SK-N-SH (cell line): Measurements from ENCODE around the gene FANCE. TPM values are rescaled to one million over a fixed set of nuclear protein-coding genes. Genes with fewer than 3 reads are reported as not detected.

Experiments
- CTCF ChIA-PET: fragments of 300-600, 350-600 bp; formaldehyde crosslinking; extraction: SDS; loops from one replicate; lab custom pipeline; 2021; lab: Yijun Ruan, JAX
- POLR2A ChIA-PET: fragments of 350-600 bp; sonication (Branson Sonifier 250); formaldehyde crosslinking; extraction: SDS; loops from one replicate; lab custom pipeline; 2020; ENCODE audit warnings: antibody characterized with exemption, inconsistent platforms; lab: Yijun Ruan, JAX
- DNase-seq: peaks from one replicate; pipeline ENCODE4 v3.0.0; 2012
- H2AFZ ChIP-seq: fragments of 200-600 bp; sonication (generic); 2 replicates; pipeline ENCODE4 v1.8.1; 2016; ENCODE audit warnings: antibody characterized with exemption, mild to moderate bottlenecking, low read depth
- H3F3A ChIP-seq: fragments of 200-600 bp; sonication (generic); replicated peaks from 2 replicates; pipeline ENCODE3; 2016; ENCODE audit warnings: antibody characterized with exemption, mild to moderate bottlenecking; ENCODE audit not compliant: insufficient read depth
- H3K27ac ChIP-seq, 2 experiments: fragments of 200-500 bp in 1 of 2; fragments of 200-600 bp in 1 of 2; sonication (Bioruptor generic) in 1 of 2; sonication (generic), shearing (Covaris generic) in 1 of 2; 2 replicates each; pipeline versions ENCODE4 v1.5.1 to v1.6.1; 2014 to 2016; ENCODE audit warnings: low read depth in 2 of 2, inconsistent platforms in 1 of 2, low read length in 1 of 2, mild to moderate bottlenecking in 1 of 2, mixed read lengths in 1 of 2
- H3K27me3 ChIP-seq: fragments of 200-600 bp; sonication (generic), shearing (Covaris generic); 2 replicates; pipeline ENCODE4 v1.6.1; 2016; ENCODE audit warnings: mixed run types; ENCODE audit not compliant: insufficient read depth
- H3K36me3 ChIP-seq, 2 experiments: fragments of 200-500 bp in 1 of 2; fragments of 200-600 bp in 1 of 2; sonication (Bioruptor generic) in 1 of 2; sonication (generic) in 1 of 2; replicated peaks in 1 of 2; 2 replicates each; pipeline versions ENCODE3 to v1.5.1; 2014 to 2016; ENCODE audit warnings: low read length in 1 of 2, mild to moderate bottlenecking in 1 of 2; ENCODE audit not compliant: insufficient read depth in 2 of 2, control insufficient read depth in 1 of 2
- H3K4me1 ChIP-seq, 2 experiments: fragments of 200-500 bp in 1 of 2; fragments of 200-600 bp in 1 of 2; sonication (Bioruptor generic) in 1 of 2; sonication (generic), shearing (Covaris generic) in 1 of 2; 2 replicates each; pipeline versions ENCODE4 v1.5.1 to v1.6.1; 2014 to 2016; ENCODE audit warnings: low read depth in 1 of 2, low read length in 1 of 2, mixed run types in 1 of 2; ENCODE audit not compliant: insufficient read depth in 2 of 2, control insufficient read depth in 1 of 2
- H3K4me2 ChIP-seq: fragments of 200-600 bp; sonication (generic), shearing (Covaris generic); 2 replicates; pipeline ENCODE4 v1.6.1; 2017; ENCODE audit warnings: mixed run types
- H3K4me3 ChIP-seq, 2 experiments: fragments of 200-500 bp in 1 of 2; fragments of 200-600 bp in 1 of 2; sonication (Bioruptor generic) in 1 of 2; sonication (generic), shearing (Covaris generic) in 1 of 2; 2 replicates each; pipeline versions ENCODE4 v1.5.1 to v1.8.1; 2014 to 2016; ENCODE audit warnings: low read depth in 2 of 2, inconsistent platforms in 1 of 2, low read length in 1 of 2, mild to moderate bottlenecking in 1 of 2, mixed read lengths in 1 of 2, moderate library complexity in 1 of 2
- H3K79me2 ChIP-seq: fragments of 200-600 bp; sonication (generic); 2 replicates; pipeline ENCODE4 v1.8.1; 2017; ENCODE audit warnings: mild to moderate bottlenecking; ENCODE audit not compliant: insufficient read depth
- H3K9ac ChIP-seq: fragments of 200-600 bp; sonication (generic); 2 replicates; pipeline ENCODE4 v1.6.1; 2017; ENCODE audit warnings: mixed run types
- H3K9me2 ChIP-seq: fragments of 200-600 bp; sonication (generic); 2 replicates; pipeline ENCODE4 v1.6.1; 2017; ENCODE audit warnings: mixed run types
- H3K9me3 ChIP-seq: fragments of 200-600 bp; sonication (generic); 2 replicates; pipeline ENCODE4 v1.6.1; 2017; ENCODE audit warnings: mixed run types, mild to moderate bottlenecking, moderate library complexity
- H4K20me1 ChIP-seq: fragments of 200-600 bp; sonication (generic); 2 replicates; pipeline ENCODE4 v1.6.1; 2017; ENCODE audit warnings: mild to moderate bottlenecking, mixed run types; ENCODE audit not compliant: insufficient read depth
- ELF1 ChIP-seq: IDR thresholded peaks from 2 replicates; pipeline ENCODE4 v1.4.0; 2012
- EZH2phosphoT487 ChIP-seq: fragments of 200-600 bp; sonication (generic); IDR thresholded peaks from 2 replicates; pipeline ENCODE4 v1.6.1; 2017; ENCODE audit warnings: low read depth, mixed run types, mild to moderate bottlenecking, antibody characterized with exemption, moderate library complexity, borderline replicate concordance
- GABPA ChIP-seq: IDR thresholded peaks from 2 replicates; pipeline ENCODE4 v1.4.0; 2012; ENCODE audit warnings: low read depth, mild to moderate bottlenecking
- JUND ChIP-seq: IDR thresholded peaks from 2 replicates; pipeline ENCODE4 v1.4.0; 2012
- MEF2A ChIP-seq: IDR thresholded peaks from 2 replicates; pipeline ENCODE4 v1.4.0; 2012; ENCODE audit warnings: low read depth, borderline replicate concordance
- NFIC ChIP-seq: IDR thresholded peaks from 2 replicates; pipeline ENCODE4 v1.4.0; 2012; ENCODE audit warnings: borderline replicate concordance
- POLR2AphosphoS5 ChIP-seq: IDR thresholded peaks from 2 replicates; pipeline ENCODE4 v1.6.1; 2012; ENCODE audit warnings: low read depth, low read length
- RAD21 ChIP-seq: IDR thresholded peaks from 2 replicates; pipeline ENCODE4 v1.6.1; 2012; ENCODE audit warnings: mild to moderate bottlenecking, low read length
- RCOR1 ChIP-seq: fragments of 150-350 bp; IDR thresholded peaks from 2 replicates; pipeline ENCODE4 v1.6.1; 2017; ENCODE audit warnings: antibody characterized with exemption, low read length
- RFX5 ChIP-seq: IDR thresholded peaks from 2 replicates; pipeline ENCODE4 v1.6.1; 2012; ENCODE audit warnings: mild to moderate bottlenecking, improper control_type of control experiment, low read length
- RXRA ChIP-seq: IDR thresholded peaks from 2 replicates; pipeline ENCODE4 v1.4.0; 2012; ENCODE audit warnings: low read depth, mild to moderate bottlenecking, borderline replicate concordance
- SIN3A ChIP-seq: IDR thresholded peaks from 2 replicates; pipeline ENCODE4 v1.6.1; 2012; ENCODE audit warnings: low read depth, mild to moderate bottlenecking, low read length, moderate library complexity, borderline replicate concordance
- TAF1 ChIP-seq: IDR thresholded peaks from 2 replicates; pipeline ENCODE4 v1.6.1; 2012; ENCODE audit warnings: low read depth, mild to moderate bottlenecking, low read length, moderate library complexity, borderline replicate concordance
- TCF12 ChIP-seq: IDR thresholded peaks from 2 replicates; pipeline ENCODE4 v1.4.0; 2012
- WGBS: methylation state at CpG from one replicate; pipeline ENCODE4 v1.1.6; 2017; ENCODE audit warnings: low lambda C conversion rate; 5-methylcytosine and 5-hydroxymethylcytosine counted together
- polyA plus RNA-seq, 3 experiments: library from polyadenylated mRNA; depleted of rRNA; stranded (reverse); fragments of >200 nt; gene quantifications; 2 replicates each; pipeline ENCODE4 v1.2.3, GENCODE V29; 2012
- TF ChIP-seq, protein P1 (sequence below): fragments of 150-350 bp; IDR thresholded peaks from 2 replicates; pipeline ENCODE4 v1.6.1; 2016; ENCODE audit warnings: mild to moderate bottlenecking, low read depth, low read length
- TF ChIP-seq, protein P2 (sequence below): fragments of 200-600 bp; sonication (generic); IDR thresholded peaks from 2 replicates; pipeline ENCODE4 v1.6.1; 2017; ENCODE audit warnings: antibody characterized with exemption, mild to moderate bottlenecking, moderate library complexity
- TF ChIP-seq, protein P3 (sequence below): IDR thresholded peaks from 2 replicates; pipeline ENCODE4; 2012
- TF ChIP-seq, protein P4 (sequence below): IDR thresholded peaks from 2 replicates; pipeline ENCODE4 v1.6.1; 2012; ENCODE audit warnings: mild to moderate bottlenecking, low read depth, low read length, moderate library complexity
- TF ChIP-seq, protein P5 (sequence below): fragments of 150-350 bp; IDR thresholded peaks from 2 replicates; pipeline ENCODE4 v1.6.1; 2017; ENCODE audit warnings: antibody characterized with exemption, low read length, low read depth, borderline replicate concordance
- TF ChIP-seq, protein P6 (sequence below): IDR thresholded peaks from 2 replicates; pipeline ENCODE4 v1.4.0; 2012; ENCODE audit warnings: low read depth, borderline replicate concordance

Gene FANCE
- polyA plus RNA-seq, 1 of the 3 experiments (the other 2 are of a cell fraction) = 5.8 TPM

DNA sequence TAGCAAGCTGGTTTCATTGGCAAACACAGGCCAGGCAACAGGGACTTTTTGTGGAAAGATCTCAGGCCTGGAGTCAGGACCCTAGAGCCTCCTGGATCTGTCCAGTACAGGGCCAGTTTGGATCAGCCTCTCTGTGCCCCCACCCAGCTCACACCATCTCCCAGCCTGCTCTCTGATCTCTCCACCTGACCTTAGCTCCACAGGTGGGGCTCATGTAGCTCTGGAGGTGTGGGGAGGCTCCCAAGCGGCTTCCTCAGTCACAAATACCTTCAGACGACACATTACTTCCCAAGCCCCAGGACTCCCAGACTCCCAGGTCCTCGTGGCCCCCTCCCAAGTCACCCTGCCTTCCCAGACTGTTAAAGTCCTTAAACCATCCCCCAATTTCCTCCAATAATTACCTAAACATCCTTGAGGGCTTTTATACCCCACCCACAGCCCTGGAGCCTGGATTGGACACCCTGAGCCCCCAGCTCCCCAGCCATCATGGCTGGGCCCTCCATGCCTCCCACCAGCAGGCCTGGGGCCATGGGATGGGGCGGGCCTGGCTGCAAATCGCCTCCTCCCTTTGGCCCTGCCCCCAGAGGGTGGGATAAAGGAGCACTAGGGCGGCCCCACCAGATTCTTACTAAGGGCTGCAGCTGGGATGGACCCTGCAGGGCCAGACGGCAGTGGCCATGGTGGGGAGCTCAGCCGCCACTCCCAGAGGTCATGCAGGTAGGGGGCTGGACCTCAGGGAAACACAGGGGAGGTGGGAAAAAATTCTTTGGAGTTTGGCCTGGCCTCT is 15.9 kb upstream of the FANCE start:
- DNase-seq = no peak
- no peak overlapping the region for H2AFZ ChIP-seq
- no peaks in the 10 kb centered on the region for H3K9me2 ChIP-seq
- no peak overlapping the region for H3K4me3 ChIP-seq
- H3K4me2 ChIP-seq = no peak overlapping the region
- H3F3A ChIP-seq = no peaks in the 10 kb centered on the region
- peaks cover 0 to 2% of the 10 kb centered on the region in 2 experiments; a peak in 1 of 4 replicates for H3K4me1 ChIP-seq
- H3K36me3 ChIP-seq = no peaks in the 10 kb centered on the region
- no peak overlapping the region for H3K27ac ChIP-seq
- H3K79me2 ChIP-seq = no peaks in the 10 kb centered on the region
- no peaks in the 10 kb centered on the region for H4K20me1 ChIP-seq
- POLR2A ChIA-PET = no interaction called here
- no peaks in the 10 kb centered on the region for H3K9me3 ChIP-seq
- WGBS = 62% methylated on average over 4 of the region's 8 CpGs
- CTCF ChIA-PET = interaction anchor here (1.6 to 3.0 kb wide), 3 partner anchors 13 to 94 kb away, joined by 6 to 18 read pairs (median 11); partner anchors contain the start of gene PPARD
- no peaks in the 10 kb centered on the region for H3K27me3 ChIP-seq
- TF ChIP-seq, protein P1, sequence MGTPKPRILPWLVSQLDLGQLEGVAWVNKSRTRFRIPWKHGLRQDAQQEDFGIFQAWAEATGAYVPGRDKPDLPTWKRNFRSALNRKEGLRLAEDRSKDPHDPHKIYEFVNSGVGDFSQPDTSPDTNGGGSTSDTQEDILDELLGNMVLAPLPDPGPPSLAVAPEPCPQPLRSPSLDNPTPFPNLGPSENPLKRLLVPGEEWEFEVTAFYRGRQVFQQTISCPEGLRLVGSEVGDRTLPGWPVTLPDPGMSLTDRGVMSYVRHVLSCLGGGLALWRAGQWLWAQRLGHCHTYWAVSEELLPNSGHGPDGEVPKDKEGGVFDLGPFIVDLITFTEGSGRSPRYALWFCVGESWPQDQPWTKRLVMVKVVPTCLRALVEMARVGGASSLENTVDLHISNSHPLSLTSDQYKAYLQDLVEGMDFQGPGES = no peak
- TF ChIP-seq, protein P2, sequence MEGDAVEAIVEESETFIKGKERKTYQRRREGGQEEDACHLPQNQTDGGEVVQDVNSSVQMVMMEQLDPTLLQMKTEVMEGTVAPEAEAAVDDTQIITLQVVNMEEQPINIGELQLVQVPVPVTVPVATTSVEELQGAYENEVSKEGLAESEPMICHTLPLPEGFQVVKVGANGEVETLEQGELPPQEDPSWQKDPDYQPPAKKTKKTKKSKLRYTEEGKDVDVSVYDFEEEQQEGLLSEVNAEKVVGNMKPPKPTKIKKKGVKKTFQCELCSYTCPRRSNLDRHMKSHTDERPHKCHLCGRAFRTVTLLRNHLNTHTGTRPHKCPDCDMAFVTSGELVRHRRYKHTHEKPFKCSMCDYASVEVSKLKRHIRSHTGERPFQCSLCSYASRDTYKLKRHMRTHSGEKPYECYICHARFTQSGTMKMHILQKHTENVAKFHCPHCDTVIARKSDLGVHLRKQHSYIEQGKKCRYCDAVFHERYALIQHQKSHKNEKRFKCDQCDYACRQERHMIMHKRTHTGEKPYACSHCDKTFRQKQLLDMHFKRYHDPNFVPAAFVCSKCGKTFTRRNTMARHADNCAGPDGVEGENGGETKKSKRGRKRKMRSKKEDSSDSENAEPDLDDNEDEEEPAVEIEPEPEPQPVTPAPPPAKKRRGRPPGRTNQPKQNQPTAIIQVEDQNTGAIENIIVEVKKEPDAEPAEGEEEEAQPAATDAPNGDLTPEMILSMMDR = no peak
- TF ChIP-seq, protein P3, sequence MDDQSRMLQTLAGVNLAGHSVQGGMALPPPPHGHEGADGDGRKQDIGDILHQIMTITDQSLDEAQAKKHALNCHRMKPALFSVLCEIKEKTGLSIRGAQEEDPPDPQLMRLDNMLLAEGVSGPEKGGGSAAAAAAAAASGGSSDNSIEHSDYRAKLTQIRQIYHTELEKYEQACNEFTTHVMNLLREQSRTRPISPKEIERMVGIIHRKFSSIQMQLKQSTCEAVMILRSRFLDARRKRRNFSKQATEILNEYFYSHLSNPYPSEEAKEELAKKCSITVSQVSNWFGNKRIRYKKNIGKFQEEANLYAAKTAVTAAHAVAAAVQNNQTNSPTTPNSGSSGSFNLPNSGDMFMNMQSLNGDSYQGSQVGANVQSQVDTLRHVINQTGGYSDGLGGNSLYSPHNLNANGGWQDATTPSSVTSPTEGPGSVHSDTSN = no peak
- TF ChIP-seq, protein P4, sequence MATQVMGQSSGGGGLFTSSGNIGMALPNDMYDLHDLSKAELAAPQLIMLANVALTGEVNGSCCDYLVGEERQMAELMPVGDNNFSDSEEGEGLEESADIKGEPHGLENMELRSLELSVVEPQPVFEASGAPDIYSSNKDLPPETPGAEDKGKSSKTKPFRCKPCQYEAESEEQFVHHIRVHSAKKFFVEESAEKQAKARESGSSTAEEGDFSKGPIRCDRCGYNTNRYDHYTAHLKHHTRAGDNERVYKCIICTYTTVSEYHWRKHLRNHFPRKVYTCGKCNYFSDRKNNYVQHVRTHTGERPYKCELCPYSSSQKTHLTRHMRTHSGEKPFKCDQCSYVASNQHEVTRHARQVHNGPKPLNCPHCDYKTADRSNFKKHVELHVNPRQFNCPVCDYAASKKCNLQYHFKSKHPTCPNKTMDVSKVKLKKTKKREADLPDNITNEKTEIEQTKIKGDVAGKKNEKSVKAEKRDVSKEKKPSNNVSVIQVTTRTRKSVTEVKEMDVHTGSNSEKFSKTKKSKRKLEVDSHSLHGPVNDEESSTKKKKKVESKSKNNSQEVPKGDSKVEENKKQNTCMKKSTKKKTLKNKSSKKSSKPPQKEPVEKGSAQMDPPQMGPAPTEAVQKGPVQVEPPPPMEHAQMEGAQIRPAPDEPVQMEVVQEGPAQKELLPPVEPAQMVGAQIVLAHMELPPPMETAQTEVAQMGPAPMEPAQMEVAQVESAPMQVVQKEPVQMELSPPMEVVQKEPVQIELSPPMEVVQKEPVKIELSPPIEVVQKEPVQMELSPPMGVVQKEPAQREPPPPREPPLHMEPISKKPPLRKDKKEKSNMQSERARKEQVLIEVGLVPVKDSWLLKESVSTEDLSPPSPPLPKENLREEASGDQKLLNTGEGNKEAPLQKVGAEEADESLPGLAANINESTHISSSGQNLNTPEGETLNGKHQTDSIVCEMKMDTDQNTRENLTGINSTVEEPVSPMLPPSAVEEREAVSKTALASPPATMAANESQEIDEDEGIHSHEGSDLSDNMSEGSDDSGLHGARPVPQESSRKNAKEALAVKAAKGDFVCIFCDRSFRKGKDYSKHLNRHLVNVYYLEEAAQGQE = no peak
- TF ChIP-seq JUND (no peak), ELF1 (no peak), MEF2A (no peak), TAF1 (no peak), TCF12 (no peak), EZH2phosphoT487 (no peak), RXRA (no peak), RFX5 (no peak), RCOR1 (no peak), RAD21 (no peak), NFIC (no peak), GABPA (no peak), POLR2AphosphoS5 (no peak), SIN3A (no peak)
- TF ChIP-seq, protein P5, sequence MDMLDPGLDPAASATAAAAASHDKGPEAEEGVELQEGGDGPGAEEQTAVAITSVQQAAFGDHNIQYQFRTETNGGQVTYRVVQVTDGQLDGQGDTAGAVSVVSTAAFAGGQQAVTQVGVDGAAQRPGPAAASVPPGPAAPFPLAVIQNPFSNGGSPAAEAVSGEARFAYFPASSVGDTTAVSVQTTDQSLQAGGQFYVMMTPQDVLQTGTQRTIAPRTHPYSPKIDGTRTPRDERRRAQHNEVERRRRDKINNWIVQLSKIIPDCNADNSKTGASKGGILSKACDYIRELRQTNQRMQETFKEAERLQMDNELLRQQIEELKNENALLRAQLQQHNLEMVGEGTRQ = no peak
- TF ChIP-seq, protein P6, sequence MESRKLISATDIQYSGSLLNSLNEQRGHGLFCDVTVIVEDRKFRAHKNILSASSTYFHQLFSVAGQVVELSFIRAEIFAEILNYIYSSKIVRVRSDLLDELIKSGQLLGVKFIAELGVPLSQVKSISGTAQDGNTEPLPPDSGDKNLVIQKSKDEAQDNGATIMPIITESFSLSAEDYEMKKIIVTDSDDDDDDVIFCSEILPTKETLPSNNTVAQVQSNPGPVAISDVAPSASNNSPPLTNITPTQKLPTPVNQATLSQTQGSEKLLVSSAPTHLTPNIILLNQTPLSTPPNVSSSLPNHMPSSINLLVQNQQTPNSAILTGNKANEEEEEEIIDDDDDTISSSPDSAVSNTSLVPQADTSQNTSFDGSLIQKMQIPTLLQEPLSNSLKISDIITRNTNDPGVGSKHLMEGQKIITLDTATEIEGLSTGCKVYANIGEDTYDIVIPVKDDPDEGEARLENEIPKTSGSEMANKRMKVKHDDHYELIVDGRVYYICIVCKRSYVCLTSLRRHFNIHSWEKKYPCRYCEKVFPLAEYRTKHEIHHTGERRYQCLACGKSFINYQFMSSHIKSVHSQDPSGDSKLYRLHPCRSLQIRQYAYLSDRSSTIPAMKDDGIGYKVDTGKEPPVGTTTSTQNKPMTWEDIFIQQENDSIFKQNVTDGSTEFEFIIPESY = no peak
- H3K9ac ChIP-seq = no peak overlapping the region
